Measurements from ENCODE around the gene NBR1.

DNA sequence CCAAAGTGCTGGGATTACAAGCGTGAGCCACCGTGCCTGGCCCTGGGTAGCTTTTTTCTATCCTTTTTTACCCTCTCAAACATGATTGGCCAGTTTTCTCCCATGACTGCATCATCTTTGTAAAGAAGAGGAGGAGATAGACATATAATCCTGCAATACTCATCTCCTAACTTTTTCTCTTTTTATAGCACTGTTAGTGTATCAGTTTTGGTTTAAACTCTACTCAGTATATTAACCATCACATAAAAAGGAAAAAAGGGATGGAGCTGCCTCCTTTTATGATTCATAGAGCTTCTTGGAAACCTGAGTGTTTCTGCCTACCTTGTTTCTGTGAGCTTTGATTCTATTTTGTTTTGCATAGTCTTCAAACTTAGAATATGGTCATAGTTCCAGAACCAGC, 28.6 kb downstream of the NBR1 start:
- no peak for TF ChIP-seq EZH2 (IDR thresholded peaks at IDR 0.05; ENCODE audit: low read depth)
- TF ChIP-seq, protein P1, sequence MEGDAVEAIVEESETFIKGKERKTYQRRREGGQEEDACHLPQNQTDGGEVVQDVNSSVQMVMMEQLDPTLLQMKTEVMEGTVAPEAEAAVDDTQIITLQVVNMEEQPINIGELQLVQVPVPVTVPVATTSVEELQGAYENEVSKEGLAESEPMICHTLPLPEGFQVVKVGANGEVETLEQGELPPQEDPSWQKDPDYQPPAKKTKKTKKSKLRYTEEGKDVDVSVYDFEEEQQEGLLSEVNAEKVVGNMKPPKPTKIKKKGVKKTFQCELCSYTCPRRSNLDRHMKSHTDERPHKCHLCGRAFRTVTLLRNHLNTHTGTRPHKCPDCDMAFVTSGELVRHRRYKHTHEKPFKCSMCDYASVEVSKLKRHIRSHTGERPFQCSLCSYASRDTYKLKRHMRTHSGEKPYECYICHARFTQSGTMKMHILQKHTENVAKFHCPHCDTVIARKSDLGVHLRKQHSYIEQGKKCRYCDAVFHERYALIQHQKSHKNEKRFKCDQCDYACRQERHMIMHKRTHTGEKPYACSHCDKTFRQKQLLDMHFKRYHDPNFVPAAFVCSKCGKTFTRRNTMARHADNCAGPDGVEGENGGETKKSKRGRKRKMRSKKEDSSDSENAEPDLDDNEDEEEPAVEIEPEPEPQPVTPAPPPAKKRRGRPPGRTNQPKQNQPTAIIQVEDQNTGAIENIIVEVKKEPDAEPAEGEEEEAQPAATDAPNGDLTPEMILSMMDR (conservative IDR thresholded peaks at IDR 0.05): no peak
